ENCODE data around the gene BACH2.

BACH2 gene

DNA sequence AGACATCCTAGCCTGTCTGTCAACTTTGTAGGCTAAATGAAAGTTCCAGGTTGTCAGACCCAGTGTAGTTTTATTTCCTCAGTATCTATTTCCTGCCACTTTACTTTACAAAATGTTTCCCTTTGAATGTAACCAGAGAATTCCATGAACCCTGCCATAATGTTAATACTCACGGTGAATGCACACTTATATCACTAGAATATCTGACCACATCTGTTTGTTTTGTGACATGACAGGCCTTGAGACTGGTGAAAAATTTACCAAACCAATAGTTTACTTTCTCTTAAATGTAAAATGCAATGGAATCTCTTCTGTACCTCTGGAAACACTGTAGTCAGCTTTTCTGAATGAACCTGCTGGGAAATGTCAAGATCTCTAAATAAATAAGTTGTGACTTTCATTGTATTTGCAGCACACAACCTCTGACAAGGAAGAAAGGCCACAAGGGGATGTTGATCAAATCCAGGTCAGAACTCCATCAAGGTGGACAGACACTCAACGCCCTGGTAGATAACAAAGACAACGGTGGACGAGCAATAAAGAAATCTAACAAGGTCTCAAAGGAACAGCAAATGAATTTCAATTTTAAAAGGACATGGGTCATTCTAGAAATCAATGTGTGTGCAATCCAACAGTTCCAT, 59.2 kb downstream of the BACH2 start:
- DNase-seq (ENCODE audit: low read depth in 2 of 2) = no peak

DNA sequence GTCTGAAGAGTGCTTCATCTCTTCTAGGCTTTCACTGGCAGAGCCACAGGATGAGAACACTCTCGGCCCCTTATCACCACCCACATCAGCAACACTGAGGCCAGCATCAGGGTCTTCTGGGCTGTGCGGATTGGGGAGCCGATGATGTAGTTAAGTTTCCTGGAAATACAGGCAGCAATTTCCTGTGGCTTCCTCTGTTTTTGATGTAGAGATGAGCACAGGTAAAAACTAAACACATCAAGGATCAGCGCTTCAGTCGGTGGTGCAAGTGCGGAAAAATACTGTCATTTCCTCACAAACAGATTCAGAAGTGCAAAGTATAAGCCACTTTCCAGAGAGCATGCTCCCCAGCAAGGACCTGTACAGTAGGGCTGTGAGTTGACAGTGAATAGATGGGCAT, 62.6 kb downstream of the BACH2 start:
- peak; percentile 46 to 79 for DNase-seq (ENCODE audit: low read depth in 2 of 2)

DNA sequence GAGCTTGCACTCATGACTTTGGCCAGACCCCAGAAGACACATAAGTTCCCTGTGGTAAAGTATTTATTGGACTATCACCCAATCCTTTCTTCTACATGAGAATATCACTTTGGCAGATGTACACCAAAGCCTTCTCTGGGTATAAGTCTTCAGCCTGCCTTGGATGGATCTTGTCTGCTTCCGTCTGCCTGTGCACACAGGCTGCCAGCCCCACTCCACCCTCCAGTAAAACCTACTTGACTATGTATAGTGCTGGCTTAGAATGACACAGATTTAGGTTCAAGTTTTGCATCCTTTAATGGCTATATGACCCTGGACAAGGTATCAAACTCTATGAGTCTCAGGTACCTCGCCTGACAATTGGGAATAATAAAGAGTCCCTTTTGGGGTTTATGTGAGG, 63.4 kb downstream of the BACH2 start:
- DNase-seq (ENCODE audit: low read depth in 2 of 2) = no peak

DNA sequence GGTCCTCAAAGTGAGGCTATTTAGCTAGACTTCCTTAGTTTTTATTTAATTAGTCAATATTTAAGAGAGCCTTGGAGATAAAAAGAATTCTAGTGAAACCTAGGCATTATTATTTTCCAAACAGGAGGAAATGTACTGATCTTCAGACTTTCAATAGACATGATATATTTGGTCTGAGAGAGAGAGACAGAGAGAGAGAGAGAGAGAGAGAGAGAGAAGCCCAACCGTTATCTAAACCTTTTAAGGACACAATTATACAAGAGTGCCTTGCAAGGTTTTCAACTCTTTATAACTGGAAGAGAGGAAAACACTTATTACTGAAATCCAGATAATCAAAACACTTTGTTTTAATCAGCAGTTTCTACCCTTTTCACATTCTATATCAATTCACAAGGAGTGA, 64.8 kb downstream of the BACH2 start:
- no peak for DNase-seq (ENCODE audit: low read depth in 2 of 2)

DNA sequence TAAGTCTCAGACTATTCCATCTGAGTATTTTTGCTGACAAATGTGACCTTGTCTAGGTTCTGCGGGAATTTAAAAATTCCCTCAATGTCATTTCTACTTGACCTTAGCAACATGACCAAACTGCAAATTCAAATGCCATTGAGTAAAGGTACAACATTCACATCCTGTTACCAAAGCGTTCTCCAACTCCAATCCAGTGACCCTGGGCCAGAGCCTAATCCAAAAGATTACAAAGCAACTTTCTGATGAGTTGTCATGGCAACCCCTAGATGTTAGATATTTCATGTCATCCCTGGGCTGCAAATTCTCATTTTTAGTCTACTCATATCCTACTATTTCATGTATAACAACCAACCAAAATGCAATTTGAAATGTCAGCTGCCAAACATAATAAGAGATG, 65.3 kb downstream of the BACH2 start:
- DNase-seq (ENCODE audit: low read depth in 2 of 2) = no peak

DNA sequence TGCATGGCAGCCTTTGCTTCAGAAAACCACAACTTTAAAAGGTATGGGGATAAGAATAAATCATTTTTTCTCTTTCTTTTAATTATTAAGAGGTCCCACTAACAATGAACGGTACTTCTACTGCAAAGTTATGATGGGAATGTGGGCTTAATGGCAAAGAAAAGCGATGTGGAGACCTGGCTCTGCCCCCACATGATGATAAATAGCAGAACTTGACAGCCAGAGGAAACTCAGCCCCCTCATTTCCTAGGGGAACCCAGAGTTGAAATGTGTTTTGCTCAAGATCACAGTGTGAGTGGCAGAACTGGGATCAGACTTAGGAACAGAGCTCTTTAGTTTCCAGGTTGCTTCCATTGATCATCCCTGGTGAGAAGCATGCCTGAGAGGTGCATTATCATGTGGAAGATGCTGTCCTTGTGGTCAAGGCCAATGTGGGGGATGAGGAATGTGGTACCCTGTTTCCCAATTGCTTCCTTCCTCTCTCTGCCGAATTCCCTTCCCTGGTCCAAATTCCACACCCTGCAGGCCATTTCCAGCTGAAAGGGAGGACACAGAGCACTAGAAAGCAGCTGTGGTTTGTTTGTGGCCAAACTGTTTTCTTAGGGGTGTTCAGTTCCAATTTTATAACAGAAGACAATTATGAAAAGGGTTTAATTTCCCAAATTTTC, 66.0 kb downstream of the BACH2 start:
- no peak for DNase-seq (ENCODE audit: low read depth in 2 of 2)

DNA sequence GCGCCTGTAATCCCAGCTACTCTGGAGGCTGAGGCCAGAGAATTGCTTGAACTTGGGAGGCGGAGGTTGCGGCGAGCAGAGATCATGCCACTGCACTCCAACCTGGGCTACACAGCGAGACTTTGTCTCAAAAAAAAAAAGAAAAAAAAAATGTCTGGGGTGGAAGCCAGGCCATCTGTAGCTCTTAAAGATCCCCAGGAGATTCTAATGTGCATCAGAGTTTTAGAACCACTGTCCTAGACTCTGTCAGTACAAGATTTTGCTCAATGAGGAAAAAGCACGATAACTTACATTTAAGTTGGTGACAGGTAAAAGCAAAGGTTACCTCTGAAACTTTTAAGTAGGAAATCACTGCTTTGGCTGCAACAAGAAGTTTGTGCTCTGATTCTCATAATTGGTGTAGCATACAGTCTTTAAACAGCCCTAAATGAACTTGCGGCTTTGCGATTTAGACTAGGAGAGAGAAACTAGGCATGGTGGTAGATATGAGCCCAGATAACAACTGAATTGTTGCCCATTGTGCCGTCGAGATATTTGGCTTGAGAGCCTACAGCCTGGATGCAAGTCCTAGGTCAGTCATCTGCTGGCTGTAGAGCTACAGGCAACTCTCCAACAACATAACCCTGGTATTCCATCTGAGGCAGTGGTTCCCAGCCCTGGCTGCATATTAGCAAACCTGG, 67.2 kb downstream of the BACH2 start:
- no peak for DNase-seq (ENCODE audit: low read depth in 2 of 2)

DNA sequence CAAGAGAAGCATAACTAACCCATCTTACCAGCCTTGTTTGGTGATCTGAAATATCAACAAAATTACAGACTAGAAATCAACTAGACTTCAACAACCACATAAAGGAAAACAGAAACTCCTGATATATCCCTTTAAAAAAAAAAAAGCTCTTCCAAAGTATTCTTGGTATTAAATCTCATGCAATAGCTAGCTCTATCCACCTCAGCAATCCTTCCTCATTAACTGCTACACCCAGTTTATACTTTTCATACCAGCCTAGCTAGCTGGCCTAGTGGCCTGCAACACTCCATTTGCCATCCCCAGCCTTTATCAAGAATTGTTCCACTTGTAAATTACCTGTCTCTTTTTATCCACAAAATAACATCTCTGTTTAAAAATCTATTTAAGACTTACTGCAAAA, 69.0 kb downstream of the BACH2 start:
- no peak for DNase-seq (ENCODE audit: low read depth in 2 of 2)

DNA sequence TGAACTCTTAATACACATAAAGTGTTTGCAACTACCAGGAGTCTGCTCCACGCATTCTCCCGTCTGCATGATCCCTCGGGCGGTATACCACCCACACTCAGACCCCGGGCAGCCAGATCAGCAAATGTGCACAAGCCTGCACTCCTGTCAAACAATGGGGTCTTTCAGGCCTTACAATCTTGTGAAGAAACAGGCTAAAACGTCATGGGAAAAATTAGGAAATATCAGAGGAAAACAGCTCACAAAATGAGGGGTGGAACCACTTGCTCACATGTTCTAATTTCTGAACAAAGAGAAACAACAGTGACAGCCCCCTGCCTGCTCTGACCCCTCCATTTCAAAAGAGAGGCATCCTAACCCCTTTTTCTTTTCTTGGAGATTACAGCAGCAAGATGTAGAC, 69.4 kb downstream of the BACH2 start:
- no peak for DNase-seq (ENCODE audit: low read depth in 2 of 2)

DNA sequence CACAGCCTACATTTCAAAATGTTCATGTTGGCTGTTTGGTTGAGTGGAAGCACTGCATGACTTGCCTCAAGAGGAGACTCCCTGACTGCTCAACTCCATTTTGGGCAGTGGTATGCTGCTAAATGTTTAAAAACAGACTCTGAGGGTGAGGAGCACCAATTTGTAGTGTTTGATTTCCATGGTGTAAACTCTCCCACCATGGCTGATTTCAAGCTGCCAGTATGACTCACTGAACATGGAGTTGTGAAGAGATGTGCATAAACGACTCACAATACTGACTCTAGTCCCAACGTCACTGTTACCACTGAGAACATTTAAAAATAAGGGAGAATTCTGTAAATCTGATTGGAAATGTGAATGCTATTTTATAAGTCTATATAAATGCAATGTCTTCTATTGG, 70.4 kb downstream of the BACH2 start:
- DNase-seq (ENCODE audit: low read depth in 2 of 2) = no peak

DNA sequence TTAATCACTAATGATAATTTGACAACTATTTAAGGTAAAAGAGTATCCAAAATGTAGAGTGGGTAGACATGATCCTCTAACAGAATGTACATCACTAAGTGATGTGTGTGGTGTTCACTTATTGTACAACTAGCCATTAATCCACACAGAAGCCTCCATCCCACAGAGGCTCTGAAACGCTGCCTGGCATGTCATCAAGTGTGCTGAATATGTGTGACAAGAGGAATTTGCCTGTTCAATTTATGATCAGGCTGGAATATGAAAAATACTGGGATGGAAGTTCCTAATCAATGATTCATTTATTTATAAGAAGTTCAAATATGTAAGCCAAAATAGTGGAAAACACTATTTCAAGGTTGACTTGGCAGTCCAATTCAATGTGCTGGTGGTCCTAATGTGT, 72.4 kb downstream of the BACH2 start:
- DNase-seq (ENCODE audit: low read depth in 2 of 2) = no peak

DNA sequence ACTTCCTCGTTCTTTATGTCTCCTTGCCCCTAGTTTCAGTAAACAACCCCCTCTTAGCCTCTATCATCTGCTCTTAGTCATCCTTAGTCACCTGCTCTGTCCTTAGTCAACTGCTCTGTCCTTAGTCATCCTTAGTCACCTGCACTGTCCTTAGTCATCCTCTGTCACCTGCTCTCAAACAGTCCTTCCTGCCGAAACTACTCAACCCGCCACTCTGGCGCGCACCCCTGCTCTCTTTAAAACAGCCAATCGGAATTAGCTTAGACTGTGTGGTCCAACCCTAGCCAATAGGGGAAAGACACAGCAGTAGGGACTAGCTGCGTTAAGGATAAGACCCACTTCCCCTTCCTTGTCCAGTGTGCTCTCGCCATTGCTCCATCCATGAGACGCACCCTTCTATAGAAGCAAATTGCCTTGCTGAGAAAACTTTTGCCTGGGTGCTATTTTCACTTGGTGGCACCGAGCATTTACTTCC, 73.9 kb downstream of the BACH2 start:
- peak in 1 of 2 donors; percentile 35 for DNase-seq (ENCODE audit: low read depth in 2 of 2)

DNA sequence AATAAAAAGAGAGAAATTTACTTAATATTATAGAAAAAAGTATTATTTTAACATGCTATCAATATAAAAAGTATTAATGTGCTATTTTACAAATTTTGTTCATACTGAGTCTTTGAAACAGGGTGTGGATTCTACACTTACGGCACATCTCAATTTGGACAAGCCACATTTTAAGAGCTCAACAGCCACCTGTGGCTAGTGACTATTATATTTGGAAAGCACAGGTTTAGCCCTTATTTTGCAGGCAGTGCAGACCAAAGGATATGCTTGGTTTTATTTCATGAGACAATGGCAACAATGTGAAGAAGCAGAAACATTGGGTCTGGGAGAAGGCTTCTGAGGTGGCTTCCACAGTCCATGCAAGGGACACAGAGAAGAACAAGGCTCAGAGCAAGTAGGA, 74.6 kb downstream of the BACH2 start:
- no peak for DNase-seq (ENCODE audit: low read depth in 2 of 2)

DNA sequence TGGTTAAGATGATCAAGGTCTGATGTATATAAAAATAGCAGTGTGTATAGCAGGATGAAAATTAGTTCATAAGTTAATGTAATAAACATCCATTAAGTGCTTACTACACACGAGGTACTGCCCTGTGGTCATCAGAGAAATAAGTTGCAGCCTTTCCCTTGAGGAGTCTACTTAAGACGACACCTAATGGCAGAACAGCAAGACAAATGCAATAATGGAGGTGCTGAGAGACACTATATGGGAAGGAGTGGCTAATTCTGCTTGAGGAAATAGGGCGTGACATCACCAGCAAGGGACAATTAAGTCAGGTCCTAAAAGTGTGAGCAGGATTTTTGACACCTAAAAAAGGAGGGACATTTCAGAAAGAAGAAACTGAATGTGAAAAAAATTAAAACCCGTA, 75.2 kb downstream of the BACH2 start:
- DNase-seq (ENCODE audit: low read depth in 2 of 2) = no peak

DNA sequence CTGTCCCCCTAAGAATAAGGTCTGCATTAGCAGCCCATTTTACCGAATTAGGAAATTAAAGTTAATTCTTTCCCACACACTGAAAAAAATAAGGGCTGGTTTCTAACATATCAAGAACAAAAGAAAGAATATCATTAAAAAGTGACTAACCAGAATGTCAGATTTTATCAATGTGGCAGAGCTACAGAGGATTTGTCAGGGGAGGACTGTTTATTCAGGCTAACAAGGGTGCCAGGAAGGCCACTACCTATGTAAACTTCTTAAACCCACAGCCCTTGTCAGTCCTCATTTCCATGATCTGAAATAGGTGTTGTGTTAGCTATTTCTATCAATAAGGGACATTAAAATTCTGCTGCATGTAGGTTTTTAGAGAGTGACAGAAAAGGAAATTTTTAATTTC, 76.4 kb downstream of the BACH2 start:
- no peak for DNase-seq (ENCODE audit: low read depth in 2 of 2)

DNA sequence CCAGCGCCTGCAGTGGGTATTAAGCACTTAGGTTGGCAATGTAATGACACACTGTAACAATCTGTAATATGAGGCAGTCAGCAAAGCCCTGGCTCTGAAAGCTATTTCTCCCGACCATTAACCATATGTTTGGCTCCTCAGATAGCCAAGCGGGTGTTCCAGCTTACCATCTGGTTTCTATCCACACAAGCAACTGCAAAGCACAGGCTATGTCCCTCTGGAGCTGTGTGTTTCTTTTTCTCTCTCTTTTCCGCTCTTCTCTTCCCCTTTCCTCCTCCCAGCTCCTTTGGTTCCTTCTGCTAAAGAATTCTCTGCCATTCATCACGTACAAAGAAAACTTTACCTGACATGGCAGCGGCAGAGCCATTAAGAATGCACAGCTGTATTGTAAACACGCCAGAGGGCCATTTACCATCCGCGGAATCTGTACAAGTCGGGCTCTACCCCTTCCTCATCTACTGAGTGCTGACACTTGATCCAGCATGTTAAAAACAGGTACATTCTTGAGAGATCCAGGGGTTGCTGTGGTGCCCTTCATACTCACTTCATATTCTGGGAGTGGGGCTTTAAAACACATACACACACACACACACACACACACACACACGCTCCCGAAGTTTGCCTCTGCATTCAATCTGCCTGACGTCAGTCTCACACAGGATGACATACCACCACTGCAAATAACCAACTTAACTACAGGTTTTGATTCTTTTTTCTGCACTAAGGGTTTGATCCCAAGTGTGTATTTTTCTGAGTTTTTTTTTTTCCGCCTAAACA, 77.2 kb downstream of the BACH2 start:
- DNase-seq (ENCODE audit: low read depth in 2 of 2) = no peak

DNA sequence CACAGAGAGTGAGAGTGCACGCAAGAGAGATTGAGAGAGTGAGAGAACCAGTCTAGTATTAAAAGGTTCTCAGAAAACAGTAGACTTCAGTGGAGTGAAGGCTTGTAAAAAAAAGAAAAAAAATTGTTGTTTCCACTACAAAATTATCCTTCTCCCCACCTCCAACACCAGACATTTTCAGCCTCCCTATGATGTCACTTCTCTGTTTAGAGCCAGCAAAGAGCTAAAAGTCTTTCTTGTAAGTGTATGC, 77.8 kb downstream of the BACH2 start:
- no peak for DNase-seq (ENCODE audit: low read depth in 2 of 2)

DNA sequence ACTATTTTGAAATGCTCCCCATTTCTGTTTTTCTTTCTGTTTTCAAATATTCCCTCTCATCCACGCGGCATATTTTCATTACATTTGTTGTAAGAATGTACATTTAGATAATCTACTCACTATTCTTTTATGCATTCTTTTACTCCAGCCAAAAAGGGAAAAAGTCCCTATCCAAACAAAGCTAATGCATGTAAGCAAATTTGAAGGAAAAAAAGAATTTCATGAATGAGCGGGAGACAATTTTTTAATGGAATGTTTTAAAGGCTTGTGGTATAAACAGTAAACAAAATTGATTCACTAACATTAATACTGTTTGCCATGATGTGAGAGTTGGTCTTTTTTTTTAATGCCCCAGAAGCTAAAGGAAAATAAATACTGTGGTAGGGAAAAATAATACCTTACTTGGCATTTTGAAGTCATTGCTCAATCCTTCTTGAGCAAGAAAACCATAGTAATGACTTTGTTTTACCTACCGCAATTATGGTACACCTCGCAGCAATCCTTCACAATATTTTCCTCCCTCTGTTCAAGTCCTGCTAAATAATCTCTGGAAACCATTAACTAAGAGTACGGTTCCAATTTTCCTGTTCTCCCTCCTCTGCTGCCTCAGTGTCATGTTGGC, 79.0 kb downstream of the BACH2 start:
- no peak for DNase-seq (ENCODE audit: low read depth in 2 of 2)

DNA sequence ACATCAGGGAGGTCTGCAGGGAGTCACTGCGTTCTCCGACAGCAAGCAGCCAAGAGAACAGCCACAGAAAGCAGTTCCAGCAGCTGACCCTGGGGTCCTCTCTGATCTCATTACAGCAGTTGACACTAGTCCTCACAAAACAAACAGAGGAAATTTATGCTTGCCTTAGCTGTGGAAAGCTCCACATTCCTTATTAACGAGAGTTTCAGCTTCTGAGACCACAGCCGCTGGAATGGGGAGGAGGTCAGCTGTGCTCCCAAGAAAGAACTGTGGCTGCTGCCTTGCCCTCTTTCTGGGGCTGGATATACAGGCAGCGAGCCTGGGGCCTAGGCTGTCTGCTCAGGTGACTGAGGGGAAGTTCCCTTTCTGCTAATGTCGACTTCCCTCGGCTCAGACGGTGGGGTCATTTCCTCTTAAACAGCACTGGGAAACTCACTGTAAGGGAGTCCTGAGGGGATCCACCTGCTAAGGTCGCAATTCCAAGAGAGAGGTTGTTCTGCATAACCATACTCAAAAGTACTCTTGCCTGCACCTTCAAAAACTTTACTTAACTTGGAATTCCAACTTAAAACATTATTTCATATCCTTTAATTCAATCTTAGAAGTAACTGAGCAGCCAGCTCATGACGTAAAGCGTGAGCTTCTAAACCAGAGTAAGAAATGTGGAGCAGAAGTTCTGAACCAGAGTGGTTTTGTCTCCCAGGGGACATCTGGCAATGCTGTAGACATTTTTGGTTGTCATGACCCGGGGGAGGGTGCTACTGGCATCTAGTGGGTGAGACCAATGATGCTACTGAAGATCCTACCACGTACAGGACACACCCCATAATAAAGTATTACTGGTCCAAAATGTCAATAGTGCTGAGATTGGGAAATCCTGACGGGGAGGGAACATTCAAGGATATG, 80.3 kb downstream of the BACH2 start:
- DNase-seq (ENCODE audit: low read depth in 2 of 2) = no peak

DNA sequence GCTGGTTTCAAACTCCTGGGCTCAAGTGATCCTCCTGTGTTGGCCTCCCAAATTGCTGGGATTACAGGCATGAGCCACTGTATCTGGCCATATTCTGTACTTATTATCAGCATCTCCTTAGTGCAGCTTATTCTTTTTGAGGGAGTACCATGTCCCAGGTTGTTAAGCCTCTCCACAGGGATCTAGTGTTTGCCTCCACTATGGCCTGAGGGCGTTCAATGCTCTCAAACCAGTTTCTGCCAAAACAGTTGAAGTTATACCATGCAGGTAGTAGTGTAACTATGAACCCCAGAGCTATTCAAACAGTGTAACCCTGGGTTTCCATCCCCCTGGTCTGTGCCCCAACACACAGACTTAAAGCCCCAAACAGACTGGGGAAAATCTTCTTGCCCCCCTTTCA, 81.7 kb downstream of the BACH2 start:
- DNase-seq (ENCODE audit: low read depth in 2 of 2) = no peak

DNA sequence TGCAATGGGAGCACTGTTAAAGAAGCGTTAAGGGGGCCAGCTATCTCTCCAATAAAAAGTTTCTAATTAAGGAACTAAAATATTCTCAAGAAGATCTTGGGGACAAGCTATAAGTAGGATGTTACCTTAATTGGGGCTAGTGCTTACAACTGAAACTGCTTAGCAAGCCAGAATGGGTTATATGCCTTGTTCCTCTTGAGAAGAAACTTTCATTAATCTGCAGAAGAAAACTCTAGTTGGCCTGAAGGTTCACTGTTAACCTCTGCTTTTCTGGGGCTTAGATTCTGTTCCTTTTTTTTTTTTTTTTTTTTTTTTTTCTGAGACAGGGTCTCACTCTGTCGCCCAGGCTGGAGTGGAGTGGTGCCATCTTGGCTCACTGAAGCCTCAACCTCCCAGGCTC, 82.2 kb downstream of the BACH2 start:
- DNase-seq (ENCODE audit: low read depth in 2 of 2) = no peak

Measured in activated CD8-positive, alpha-beta memory T cell treated with anti-CD3 and anti-CD28 coated beads for 4 hours (primary cell).